ENCODE data around the gene ZNF765.

ZNF765 gene

DNA sequence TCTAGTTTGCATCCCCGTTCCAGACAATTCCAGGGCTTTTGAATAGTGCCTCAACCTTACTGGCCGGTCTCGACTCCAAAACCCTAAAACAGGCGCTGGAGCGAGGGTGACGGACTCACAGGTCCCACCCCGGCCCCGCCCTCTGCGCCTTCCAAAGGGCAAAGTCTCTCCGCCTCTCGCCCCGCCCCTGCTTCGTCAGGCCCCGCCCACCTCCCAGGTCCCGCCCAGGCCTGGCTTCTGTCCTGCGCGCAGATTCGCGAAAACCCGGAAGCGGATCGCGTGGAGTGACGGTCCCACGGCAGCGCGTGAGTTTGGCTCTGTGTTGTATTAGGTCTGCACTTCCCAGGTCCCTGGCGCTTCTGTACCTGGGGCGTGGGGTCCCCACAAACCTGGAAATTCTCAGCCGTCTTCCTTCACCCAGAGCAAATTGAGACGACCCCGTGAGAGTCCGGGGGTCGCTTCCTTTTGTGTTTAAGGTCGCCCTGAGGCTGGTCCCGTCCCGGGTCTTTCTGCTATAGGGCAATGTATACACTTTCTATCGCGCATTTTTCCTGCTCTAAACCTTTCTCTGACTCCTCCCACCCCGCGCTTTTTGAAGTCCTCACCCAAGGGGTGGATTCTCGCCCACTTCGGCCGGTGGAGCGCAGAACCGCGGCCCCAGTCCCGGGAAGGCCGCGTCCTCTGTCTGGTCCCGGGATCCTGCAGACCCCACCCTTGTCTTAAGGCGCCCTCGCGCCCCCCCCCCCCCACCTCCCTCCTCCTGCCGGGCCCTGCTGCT, 72.7 kb downstream of the ZNF765 start, which contains the start of gene ZNF813 (continued):
- TF ChIP-seq ZXDB (tag by site-specific recombination; IDR thresholded peaks at IDR 0.05) (0 out of 2 replicates have a peak, but pooled peaks have one; percentile 11), ZNF530 (tag by site-specific recombination; IDR thresholded peaks at IDR 0.05; ENCODE audit: low read depth) (no peak), ZNF391 (tag by site-specific recombination; IDR thresholded peaks at IDR 0.05; ENCODE audit: borderline replicate concordance, low read depth) (no peak), SP7 (tag by site-specific recombination; IDR thresholded peaks at IDR 0.05) (no peak), ZNF677 (tag by site-specific recombination; IDR thresholded peaks at IDR 0.05) (no peak), ZNF654 (tag by site-specific recombination; IDR thresholded peaks at IDR 0.05; ENCODE audit: low read depth) (no peak), ZBTB8A (tag by site-specific recombination; IDR thresholded peaks at IDR 0.05) (peak; percentile 98), ZFP69B (tag by site-specific recombination; IDR thresholded peaks at IDR 0.05) (peak; percentile 67; the same call in 1 of the 2 replicates), HOXA7 (CRISPR knock-in tag; IDR thresholded peaks at IDR 0.05; ENCODE audit: borderline replicate concordance) (no peak), ZNF664 (tag by site-specific recombination; IDR thresholded peaks at IDR 0.05) (no peak), ZNF529 (tag by site-specific recombination; IDR thresholded peaks at IDR 0.05; ENCODE audit: insufficient replicate concordance) (no peak), GLIS1 (tag by site-specific recombination; IDR thresholded peaks at IDR 0.05) (no peak), ZNF169 (tag by site-specific recombination; IDR thresholded peaks at IDR 0.05) (no peak), MEIS1 (CRISPR knock-in tag; IDR thresholded peaks at IDR 0.05; ENCODE audit: borderline replicate concordance) (no peak), ZNF184 (tag by site-specific recombination; IDR thresholded peaks at IDR 0.05) (no peak), ZNF335 (tag by site-specific recombination; conservative IDR thresholded peaks at IDR 0.05) (peak; percentile 55), SALL2 (tag by site-specific recombination; IDR thresholded peaks at IDR 0.05; ENCODE audit: borderline replicate concordance) (no peak), SP2 (tag by site-specific recombination; IDR thresholded peaks at IDR 0.05) (peak; percentile 79), KLF9 (tag by site-specific recombination; IDR thresholded peaks at IDR 0.05; ENCODE audit: low read depth) (no peak)
- TF ChIP-seq, protein P1, sequence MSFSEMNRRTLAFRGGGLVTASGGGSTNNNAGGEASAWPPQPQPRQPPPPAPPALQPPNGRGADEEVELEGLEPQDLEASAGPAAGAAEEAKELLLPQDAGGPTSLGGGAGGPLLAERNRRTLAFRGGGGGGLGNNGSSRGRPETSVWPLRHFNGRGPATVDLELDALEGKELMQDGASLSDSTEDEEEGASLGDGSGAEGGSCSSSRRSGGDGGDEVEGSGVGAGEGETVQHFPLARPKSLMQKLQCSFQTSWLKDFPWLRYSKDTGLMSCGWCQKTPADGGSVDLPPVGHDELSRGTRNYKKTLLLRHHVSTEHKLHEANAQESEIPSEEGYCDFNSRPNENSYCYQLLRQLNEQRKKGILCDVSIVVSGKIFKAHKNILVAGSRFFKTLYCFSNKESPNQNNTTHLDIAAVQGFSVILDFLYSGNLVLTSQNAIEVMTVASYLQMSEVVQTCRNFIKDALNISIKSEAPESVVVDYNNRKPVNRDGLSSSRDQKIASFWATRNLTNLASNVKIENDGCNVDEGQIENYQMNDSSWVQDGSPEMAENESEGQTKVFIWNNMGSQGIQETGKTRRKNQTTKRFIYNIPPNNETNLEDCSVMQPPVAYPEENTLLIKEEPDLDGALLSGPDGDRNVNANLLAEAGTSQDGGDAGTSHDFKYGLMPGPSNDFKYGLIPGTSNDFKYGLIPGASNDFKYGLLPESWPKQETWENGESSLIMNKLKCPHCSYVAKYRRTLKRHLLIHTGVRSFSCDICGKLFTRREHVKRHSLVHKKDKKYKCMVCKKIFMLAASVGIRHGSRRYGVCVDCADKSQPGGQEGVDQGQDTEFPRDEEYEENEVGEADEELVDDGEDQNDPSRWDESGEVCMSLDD (tag by site-specific recombination; IDR thresholded peaks at IDR 0.05), result no peak
- TF ChIP-seq, protein P2, sequence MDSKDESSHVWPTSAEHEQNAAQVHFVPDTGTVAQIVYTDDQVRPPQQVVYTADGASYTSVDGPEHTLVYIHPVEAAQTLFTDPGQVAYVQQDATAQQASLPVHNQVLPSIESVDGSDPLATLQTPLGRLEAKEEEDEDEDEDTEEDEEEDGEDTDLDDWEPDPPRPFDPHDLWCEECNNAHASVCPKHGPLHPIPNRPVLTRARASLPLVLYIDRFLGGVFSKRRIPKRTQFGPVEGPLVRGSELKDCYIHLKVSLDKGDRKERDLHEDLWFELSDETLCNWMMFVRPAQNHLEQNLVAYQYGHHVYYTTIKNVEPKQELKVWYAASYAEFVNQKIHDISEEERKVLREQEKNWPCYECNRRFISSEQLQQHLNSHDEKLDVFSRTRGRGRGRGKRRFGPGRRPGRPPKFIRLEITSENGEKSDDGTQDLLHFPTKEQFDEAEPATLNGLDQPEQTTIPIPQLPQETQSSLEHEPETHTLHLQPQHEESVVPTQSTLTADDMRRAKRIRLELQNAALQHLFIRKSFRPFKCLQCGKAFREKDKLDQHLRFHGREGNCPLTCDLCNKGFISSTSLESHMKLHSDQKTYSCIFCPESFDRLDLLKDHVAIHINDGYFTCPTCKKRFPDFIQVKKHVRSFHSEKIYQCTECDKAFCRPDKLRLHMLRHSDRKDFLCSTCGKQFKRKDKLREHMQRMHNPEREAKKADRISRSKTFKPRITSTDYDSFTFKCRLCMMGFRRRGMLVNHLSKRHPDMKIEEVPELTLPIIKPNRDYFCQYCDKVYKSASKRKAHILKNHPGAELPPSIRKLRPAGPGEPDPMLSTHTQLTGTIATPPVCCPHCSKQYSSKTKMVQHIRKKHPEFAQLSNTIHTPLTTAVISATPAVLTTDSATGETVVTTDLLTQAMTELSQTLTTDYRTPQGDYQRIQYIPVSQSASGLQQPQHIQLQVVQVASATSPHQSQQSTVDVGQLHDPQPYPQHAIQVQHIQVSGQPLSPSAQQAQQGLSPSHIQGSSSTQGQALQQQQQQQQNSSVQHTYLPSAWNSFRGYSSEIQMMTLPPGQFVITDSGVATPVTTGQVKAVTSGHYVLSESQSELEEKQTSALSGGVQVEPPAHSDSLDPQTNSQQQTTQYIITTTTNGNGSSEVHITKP (tag by site-specific recombination; IDR thresholded peaks at IDR 0.05), result no peak
- TF ChIP-seq, protein P3, sequence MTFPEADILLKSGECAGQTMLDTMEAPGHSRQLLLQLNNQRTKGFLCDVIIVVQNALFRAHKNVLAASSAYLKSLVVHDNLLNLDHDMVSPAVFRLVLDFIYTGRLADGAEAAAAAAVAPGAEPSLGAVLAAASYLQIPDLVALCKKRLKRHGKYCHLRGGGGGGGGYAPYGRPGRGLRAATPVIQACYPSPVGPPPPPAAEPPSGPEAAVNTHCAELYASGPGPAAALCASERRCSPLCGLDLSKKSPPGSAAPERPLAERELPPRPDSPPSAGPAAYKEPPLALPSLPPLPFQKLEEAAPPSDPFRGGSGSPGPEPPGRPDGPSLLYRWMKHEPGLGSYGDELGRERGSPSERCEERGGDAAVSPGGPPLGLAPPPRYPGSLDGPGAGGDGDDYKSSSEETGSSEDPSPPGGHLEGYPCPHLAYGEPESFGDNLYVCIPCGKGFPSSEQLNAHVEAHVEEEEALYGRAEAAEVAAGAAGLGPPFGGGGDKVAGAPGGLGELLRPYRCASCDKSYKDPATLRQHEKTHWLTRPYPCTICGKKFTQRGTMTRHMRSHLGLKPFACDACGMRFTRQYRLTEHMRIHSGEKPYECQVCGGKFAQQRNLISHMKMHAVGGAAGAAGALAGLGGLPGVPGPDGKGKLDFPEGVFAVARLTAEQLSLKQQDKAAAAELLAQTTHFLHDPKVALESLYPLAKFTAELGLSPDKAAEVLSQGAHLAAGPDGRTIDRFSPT (tag by site-specific recombination; IDR thresholded peaks at IDR 0.05), result no peak
- TF ChIP-seq, protein P4, sequence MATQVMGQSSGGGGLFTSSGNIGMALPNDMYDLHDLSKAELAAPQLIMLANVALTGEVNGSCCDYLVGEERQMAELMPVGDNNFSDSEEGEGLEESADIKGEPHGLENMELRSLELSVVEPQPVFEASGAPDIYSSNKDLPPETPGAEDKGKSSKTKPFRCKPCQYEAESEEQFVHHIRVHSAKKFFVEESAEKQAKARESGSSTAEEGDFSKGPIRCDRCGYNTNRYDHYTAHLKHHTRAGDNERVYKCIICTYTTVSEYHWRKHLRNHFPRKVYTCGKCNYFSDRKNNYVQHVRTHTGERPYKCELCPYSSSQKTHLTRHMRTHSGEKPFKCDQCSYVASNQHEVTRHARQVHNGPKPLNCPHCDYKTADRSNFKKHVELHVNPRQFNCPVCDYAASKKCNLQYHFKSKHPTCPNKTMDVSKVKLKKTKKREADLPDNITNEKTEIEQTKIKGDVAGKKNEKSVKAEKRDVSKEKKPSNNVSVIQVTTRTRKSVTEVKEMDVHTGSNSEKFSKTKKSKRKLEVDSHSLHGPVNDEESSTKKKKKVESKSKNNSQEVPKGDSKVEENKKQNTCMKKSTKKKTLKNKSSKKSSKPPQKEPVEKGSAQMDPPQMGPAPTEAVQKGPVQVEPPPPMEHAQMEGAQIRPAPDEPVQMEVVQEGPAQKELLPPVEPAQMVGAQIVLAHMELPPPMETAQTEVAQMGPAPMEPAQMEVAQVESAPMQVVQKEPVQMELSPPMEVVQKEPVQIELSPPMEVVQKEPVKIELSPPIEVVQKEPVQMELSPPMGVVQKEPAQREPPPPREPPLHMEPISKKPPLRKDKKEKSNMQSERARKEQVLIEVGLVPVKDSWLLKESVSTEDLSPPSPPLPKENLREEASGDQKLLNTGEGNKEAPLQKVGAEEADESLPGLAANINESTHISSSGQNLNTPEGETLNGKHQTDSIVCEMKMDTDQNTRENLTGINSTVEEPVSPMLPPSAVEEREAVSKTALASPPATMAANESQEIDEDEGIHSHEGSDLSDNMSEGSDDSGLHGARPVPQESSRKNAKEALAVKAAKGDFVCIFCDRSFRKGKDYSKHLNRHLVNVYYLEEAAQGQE (tag by site-specific recombination; IDR thresholded peaks at IDR 0.05), result no peak
- TF ChIP-seq, protein P5, sequence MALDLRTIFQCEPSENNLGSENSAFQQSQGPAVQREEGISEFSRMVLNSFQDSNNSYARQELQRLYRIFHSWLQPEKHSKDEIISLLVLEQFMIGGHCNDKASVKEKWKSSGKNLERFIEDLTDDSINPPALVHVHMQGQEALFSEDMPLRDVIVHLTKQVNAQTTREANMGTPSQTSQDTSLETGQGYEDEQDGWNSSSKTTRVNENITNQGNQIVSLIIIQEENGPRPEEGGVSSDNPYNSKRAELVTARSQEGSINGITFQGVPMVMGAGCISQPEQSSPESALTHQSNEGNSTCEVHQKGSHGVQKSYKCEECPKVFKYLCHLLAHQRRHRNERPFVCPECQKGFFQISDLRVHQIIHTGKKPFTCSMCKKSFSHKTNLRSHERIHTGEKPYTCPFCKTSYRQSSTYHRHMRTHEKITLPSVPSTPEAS (tag by site-specific recombination; IDR thresholded peaks at IDR 0.05), result no peak
- TF ChIP-seq, protein P6, sequence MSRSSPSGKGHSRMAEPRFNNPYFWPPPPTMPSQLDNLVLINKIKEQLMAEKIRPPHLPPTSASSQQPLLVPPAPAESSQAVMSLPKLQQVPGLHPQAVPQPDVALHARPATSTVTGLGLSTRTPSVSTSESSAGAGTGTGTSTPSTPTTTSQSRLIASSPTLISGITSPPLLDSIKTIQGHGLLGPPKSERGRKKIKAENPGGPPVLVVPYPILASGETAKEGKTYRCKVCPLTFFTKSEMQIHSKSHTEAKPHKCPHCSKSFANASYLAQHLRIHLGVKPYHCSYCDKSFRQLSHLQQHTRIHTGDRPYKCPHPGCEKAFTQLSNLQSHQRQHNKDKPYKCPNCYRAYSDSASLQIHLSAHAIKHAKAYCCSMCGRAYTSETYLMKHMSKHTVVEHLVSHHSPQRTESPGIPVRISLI (tag by site-specific recombination; IDR thresholded peaks at IDR 0.05), result no peak

Measured in HEK293 (cell line).